ENCODE data around the gene TMEM120A.
"Not testable (repeated sequence)": the region's sequence is repeated elsewhere in the genome, so short reads cannot be mapped to it uniquely, and the experiment has no call there.

The TMEM120A gene

DNA sequence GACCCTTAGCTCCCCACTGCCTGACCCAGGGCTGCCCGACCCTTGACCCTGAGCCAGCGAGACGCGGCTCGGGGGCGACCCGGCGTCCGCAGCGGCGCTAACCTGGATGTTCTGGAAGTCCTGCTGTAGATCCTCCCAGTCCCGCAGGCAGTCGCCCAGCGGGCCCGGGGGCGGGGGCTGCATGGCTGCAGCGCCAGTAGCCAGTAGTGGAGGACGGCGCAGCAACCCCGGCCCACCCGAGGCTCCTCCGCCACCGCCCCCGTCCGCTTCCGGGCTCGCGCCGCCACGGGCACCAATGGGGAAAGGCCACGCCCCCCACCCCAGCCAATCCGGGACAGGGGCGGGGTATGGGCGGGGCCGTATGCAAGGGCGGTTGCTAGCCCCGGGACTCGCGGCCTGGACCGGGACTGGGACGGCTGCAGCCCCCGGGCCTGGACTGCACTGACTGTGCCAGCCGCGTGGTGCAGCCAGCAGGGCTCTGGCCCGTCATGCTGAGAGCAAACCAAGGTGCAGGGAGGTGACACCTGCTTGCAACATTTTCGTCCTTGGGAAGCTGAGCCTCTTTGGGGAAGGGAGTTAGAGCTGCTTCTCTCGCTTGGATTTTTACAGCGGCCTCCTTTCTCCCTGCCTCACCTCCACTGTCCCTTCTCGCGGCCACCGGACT is at the start of gene TMEM120A:
Gene TMEM120A (minus strand): TSS at position 208 of the 664 bp plus-strand sequence. CDS start 25 bp downstream, at position 183.
- DNase-seq: peak; percentile 98

DNA sequence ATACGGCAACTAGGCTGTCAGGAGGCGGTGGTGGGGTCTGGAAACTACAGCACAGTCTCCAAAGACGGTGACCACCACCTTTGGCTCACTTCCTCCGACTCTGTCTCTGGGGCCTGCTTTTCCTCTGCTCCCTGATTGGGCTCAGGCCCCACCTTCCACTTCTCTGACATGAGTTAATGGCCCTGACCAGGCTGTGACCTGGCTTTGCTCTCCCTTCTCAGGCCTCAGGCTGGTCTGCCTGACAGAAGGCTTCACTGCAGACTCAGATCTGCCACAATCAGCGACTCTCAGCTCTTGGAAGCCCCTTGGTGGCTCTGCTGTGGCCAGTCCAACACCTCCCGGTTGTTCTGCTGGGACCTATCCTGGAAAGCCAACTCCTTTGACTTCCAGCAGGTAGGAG is 45.7 kb upstream of the TMEM120A start:
- DNase-seq: no peak

DNA sequence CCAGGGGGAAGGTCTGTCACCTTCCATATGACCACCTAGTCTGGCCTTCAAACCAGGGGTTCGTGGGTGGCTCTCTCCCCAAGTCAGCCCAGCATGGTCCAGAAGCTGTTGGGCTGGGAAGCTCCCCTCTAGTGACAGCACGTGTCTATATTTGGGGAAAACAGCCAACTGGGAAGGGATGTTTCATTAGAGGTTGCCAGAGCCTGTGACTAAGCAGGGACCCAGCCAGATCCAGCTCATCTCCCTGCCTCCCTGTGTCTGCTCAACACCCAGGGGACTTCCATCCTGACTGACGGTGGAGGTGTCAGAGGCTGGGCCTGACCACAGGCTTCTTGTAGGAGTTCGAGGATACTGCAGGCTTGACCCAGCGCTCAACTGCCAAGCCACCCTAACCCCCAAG is 42.9 kb upstream of the TMEM120A start:
- DNase-seq: no peak

DNA sequence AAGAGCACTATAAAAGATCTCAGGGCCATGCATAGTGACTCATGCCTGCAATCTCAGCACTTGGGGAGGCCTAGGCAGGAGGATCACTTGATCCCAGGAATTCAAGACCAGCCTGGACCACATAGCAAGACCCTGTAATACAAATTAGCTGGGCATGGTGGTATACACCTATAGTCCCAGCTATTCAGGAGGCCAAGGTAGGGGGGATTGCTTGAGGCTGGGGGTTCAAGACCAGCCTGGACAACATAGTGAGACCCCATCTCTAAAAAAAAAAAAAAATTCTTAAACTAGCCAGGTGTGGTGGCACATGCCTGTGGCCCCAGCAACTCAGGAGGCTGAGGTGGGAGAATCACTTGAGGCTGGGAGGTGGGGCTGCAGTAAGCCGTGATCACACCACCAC is 37.6 kb upstream of the TMEM120A start:
- no peak for DNase-seq

DNA sequence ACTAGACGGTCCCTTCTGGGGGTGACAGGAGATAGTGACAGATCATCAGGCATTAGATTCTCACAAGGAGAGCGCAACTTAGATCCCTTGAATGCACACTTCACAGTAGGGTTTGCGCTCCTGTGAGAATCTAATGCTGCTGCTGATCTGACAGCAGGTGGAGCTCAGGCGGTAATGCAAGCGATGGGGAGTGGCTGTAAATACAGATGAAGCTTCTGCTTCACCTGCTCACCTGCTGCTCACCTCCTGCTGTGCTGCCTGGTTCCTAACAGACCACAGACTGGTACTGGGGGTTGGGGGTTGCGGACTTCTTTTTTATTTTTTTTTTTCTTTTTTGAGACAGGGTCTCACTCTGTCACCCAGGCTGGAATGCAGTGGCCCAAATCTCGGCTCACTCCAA is 35.3 kb upstream of the TMEM120A start:
- not testable (repeated sequence) for DNase-seq

DNA sequence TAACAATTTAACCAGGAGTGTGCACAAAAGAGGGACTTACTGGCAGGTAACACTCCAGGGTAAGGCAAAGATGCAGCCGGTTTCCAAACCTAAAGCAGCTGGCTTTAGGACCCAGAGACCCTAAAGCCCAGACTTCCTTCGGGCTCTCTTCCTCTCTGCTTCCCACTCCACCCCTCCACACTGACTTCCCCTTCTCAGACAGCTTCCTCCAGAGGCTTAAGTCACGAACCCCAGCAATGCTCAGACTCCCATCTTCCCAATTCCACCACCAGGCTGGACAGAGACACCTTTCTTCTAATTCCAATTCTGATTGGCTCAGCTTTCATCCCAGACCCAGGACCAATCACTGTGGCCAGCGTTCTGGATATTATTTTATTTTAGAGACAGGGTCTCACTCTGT is 28.6 kb upstream of the TMEM120A start:
- no peak for DNase-seq

DNA sequence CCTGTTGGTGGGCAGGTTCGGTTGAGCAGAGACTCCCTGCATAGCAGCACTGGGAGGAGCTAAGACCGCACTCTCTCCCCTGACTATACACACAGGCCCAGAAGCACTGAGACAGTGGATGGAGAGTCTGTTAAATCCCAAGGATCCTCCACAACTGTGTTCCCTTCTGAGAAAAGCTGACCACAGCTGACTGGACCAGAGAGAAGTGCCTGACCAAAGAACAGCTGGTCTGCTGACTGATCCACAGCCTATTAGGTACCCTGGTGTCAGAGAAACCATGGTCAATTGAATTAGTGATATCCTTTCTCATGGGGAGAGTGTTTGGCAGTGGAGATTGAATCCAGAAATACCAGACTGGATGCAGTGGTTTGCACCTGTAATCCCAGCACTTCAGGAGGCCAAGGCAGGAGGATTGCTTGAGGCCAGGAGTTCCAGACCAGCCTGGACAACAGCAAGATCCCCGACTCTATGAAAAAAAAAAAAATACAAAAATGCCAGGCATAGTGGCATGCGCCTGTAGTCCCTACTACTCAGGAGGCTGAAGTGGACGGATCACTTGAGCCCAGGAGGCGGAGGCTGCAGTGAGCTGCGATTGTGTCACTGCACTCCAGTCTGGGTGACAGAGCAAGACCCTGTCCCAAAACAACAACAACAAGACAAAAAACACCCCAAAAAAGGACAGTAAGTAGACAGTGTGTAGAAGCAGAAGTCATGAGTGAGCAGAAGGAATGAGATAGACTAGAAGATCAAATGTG is 27.8 kb upstream of the TMEM120A start:
- no peak for DNase-seq

DNA sequence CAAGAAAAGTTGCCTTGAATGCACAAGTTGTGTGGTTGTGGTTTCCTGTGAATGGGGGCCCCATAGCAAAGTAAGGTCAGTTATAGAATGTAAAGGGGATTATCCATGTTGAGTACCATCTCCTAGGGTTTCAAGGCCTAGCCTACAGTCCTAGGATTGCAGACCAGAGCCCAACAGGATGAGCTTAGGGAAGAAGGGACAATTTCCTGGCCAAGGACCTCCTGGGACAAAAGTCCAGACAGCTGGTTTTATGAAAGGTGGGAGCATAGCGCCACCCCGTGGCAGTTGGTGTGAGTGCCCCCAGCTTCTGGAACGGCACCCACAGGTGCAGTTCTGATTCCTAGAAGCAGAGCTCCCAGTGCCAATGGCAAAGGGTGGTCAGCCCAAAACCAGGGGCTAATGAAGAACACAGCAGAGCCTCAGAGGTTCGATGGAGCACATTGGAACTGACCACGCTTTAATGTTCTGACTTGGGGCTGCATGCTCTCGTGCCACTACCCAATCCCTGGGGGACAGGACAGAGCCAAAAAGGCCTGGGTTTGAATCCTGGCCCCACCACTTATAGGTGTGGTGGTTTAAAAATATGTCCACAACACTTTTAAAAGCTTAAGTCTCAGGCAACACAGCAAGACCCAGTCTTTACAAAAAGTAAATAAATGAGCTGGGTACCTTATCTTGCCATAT is 25.8 kb upstream of the TMEM120A start:
- DNase-seq: peak; percentile 84

DNA sequence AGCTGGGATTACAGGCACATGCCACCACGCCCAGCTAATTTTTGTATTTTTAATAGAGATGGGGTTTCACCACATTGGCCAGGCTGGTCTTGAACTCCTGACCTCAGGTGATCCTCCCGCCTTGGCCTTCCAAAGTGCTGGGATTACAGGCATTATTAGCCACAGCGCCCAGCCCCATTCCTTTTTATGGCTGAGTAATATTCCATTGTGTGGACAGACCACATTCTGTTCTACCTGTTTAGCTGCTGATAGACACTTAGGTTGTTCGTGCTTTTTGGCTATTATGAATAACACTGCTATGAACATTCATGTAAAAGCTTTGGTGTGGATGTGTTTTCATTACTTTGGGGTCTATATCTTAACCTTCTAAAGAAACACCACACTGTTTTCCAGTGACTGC is 24.1 kb upstream of the TMEM120A start:
- DNase-seq: not testable (repeated sequence)

DNA sequence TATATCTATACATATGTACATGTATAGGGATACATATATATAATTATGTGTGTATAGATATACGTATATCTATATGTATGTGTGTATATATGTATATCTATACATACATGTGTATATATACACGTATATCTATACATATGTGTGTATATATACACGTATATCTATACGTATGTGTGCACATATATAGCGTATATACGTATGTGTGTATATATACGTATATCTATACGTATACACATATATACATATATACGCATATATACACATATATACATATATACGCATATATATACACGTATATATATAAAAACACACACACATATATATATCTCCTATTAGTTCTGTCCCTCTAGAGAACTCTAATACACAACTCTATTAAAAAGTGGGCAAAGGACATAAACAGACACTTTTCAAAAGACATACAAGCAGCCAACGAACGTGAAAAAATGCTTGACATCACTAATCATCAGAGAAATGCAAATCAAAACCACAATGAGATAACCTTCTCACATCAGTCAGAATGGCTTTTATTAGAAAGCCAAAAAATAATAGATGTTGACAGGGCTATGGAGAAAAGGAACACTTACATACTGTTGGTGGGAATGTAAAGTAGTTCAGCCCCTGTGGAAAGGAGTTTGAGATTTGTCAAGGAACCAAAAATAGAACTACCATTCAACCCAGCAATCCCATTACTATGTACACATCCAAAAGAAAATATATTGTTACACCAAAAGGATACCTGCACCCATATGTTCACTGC is 22.0 kb upstream of the TMEM120A start:
- no peak for DNase-seq

DNA sequence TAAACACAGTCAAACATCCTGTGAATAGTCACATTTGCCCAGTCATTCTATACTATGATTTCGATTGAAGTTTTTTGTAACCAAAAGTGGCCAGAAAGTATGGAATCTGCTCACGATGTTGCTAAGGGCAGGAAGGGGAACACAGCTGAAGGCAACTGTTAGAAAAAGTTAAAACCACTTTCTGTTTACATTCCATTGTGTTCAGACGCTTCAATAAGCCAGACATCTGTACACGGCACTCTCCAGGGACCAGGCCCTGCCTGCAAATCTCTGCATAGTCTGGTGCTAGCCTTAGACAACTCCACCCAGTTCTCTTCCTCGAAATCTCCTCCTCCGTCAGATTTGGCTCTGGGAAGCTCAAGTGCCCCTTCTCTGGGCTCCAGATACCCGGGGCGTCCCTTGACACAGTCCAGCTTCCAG is 17.1 kb upstream of the TMEM120A start:
- no peak for DNase-seq

DNA sequence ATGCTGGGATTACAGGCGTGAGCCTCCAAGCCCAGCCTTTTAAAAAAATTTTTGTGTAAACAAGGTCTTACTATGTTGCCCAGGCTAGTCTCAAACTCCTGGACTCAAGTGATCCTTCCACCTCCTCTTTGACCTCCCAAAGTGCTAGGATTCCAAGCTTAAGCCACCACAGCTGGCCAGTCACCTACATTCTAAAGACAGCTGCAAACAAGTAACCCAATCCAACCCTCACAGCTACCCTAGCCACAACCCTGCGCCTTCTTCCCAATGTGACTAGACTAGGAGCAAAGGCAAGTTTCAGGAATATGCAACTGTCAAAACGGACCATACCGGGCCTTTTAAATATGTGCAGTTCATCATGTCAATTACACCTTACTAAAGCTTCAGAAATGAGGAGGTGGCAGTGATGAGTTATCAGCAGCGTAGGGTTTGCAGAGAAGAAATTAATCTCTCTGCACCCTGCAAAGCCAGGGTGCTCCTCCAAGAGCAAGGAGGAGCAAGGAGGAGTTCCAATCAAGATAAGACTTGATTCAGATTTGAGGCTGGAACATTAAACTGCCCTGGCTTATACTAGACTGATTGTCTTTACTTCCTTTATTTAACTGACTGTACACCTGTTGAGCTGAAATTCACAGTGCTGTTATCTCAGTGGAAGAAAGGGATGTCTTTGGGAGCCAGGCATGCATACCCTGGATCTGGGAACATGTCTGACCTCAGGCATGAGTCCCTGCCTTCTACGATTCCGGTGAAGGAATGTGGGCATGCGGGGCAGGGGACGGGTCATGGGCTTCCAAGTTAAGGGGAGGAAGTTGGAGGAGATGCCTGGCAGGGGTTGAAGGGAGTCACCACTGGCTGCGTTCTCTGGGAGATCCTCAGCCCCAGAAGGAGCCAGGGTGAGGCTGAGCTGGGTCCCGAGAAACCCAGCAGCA is 15.5 kb upstream of the TMEM120A start:
- no peak for DNase-seq

DNA sequence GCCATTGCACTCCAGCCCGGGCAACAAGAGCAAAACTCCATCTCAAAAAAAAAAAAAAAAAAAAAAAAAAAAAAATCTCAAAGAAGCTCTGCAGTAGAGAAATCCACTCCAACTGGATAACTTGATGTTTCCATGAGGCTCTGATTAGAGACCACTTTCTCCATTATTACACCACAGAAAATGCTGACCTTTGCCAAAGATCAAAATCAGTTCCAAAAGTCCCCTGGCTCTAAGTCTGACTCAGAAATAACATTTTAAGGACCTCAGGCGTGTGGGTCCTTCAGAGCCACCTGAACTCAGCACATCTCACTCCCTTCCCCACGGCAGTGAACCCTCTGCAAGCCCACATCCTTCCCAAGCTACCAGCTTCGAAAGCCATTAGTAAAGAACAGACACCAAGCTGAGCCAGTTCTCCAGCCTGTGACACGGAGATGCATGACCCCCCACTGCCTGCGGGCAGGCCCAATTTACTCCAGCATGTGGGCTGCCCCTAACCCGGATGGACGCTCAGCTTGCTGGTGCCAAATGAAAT is 13.8 kb upstream of the TMEM120A start:
- peak; percentile 25 for DNase-seq

DNA sequence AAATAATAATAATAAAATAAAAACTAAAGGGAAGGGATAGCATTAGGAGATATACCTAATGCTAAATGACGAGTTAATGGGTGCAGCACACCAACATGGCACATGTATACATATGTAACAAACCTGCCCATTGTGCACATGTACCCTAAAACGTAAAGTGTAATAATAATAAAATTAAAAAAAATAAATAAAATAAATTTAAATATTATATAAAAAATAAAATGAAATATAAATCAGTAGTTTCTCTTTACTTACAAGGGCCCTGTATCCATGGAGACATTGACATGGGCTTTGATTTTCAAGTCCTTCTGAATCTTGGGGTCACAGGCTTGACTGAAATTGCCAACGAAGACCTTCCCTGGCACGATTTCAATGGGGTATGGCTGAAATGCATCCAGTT is 10.6 kb upstream of the TMEM120A start:
- not testable (repeated sequence) for DNase-seq

DNA sequence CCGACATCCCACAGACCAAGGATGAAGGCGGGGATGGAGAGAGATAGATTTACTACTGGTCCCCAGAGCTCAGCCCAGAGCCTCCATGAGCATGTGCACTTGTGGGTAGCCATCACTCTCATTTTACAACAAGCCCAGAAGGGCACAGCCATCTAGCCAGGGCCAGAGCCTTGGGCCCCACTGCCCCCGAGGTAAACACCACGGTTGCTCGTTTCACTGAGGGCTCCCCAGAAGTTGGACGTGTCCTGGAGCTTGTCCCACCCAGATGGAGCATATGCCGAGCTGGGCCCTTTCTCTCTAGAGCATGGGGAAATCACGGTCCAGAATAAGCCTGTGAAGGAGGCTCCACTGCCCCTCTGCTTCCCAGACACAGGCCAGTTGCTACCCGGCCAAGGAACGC is 9.0 kb upstream of the TMEM120A start:
- DNase-seq: no peak

DNA sequence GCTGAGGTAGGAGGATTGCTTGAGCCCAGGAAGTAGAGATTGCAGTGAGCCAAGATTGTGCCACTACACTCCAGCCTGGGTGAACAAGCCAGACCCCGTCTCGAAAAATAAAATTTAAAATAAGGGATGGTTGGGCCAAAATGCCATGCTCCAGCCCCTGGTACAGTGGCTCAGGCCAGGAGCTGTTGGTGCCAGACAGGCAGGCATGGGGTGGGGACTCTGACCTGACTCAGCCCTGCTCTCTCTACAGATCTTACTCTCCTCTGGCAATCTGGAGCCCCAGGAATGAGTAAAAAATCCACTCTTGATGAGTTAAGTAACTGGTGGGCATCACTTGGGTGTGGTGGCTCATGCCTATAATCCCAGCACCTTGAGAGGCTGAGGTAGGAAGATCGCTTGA is 8.4 kb upstream of the TMEM120A start:
- DNase-seq: no peak

DNA sequence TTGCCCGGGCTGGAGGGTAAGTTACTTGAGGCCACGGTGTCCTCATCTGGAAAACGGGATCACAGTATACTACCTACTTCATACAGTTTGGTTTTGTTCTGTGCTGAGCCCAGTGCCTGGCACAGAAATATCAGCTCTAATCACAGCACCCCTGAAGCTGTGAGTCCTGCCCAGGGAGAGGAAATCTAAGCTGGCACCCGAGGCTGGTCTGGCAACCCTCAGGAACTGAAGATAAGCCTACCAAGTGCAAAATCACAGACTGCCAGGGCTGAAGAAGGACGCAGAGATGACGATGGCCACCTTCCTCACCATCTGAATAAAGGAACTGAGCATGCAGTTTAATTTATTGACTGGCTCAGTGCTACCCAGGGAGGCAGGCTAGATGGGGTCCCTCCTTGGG is 7.7 kb upstream of the TMEM120A start:
- DNase-seq: no peak

DNA sequence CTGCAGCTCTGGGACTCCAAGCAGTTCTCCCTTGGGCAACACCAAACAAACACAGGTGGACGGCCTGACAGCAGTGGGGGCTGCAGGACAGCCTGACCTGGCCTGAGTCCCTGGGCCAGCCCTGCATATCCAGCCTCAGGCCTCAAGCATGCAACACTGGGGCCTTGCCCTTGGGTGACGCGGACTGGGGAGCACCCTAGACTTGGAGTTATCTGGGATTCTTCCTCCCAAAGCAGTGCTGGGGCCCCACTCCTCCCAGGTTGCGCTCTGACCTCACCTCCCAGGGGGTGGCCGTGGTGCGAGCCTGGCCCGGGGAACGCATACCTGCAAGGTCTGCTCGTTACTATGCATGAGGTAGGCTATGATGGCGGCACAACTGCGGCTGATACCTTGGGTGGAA is 6.2 kb upstream of the TMEM120A start:
- DNase-seq: no peak

DNA sequence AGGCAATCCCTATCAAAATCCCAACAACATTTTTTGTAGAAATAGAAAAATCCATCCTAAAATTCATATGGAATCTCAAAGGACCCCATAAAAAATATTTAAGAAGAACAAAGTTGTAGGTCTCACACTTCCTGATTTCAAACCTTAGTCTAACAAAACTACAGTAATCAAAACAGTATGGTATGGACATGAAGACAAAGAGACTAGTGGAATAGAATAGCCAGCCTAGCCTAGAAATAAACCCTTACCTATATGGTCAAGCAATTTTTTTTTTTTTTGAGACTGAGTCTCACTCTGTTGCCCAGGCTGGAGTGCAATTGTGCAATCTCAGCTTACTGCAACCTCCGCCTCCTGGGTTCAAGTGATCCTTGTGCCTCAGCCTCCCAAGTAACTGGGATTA is 3.6 kb upstream of the TMEM120A start:
- no peak for DNase-seq

DNA sequence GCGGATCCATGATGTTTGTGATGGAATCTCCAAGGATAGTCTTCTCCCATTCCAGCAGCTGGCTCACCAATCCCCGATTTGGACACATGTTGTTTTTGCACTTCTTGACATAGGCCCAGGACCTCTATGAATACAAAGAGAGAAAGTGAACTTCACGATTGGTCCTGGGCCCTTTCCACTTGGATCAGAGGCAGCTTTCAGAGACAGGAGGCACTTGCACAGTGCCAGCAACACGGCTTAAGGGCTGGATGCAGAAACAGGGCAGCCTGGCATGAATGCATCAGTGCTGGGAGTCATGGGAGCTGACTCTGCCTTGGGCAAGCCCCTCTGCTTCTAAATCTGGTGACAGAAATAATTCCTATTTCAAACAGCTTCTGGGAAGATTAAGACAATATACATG is 2.1 kb upstream of the TMEM120A start:
- no peak for DNase-seq

DNA sequence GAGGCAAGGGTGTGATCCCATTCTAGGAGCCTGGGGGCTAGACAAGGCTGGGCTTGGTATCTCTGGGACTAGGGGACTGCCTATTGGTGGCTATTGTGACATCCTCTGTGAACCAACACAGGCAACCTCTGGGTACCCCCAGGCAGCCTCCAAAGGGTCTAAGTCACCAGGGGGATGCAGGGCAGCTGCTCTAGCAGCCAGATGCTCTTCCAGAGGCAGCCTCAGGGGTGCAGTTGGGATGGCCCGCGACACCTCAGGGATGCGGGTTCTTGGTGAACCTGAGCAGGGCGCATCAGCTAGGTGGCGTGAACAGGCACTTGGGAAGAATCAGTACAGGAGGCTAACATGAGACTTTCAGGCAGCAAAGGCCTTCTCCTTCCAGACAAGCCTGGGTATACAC is 1.6 kb upstream of the TMEM120A start:
- no peak for DNase-seq

DNA sequence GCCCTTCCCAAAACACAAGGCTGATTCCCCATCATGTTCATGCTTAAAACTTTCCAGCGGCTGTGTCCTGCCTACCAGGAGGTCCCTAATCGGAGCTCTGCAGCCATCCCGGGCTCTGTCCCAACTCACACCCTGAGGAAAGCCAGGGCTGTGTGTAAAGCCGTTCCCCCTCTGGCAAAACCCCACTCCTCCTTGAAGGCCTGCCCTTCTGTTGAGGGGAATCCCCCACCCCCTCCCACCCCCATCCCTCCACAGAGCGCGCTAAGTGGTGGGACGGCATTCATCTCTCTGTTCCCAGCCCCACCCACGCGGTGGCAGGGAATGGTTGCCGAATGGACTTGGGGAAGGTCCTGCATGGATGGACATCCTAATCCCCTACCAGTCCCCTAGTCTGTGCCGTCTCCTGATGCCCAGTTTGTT is 667 bp upstream of the TMEM120A start:
- DNase-seq: no peak
